GM06990 (cell line): ENCODE data around the gene GOLPH3.

Experiments
- DNase-seq: peaks from one replicate; pipeline ENCODE4 v3.0.0-alpha.2; 2011; ENCODE audit not compliant: insufficient read length; ENCODE audit errors: extremely low read depth
- H3K27me3 ChIP-seq: replicated peaks from 2 replicates; pipeline ENCODE4 v1.6.0; 2011; ENCODE audit warnings: low read length; ENCODE audit not compliant: control insufficient read depth, insufficient read depth
- H3K36me3 ChIP-seq: 2 replicates; pipeline ENCODE4 v1.5.1; 2011; ENCODE audit warnings: low read length; ENCODE audit not compliant: control insufficient read depth, insufficient read depth
- H3K4me3 ChIP-seq: replicated peaks from 2 replicates; pipeline ENCODE4 v1.5.1; 2011; ENCODE audit warnings: low read depth, mild to moderate bottlenecking, control low read depth, low read length
- TF ChIP-seq, protein P1 (sequence below): IDR thresholded peaks from 2 replicates; pipeline ENCODE4 v1.5.1; 2011; ENCODE audit warnings: low read length, control low read depth, mild to moderate bottlenecking, inconsistent platforms; ENCODE audit not compliant: insufficient read depth, poor library complexity, severe bottlenecking

GOLPH3 gene

GRCh38 chr5:32157078-32157477, 17.0 kb downstream of the GOLPH3 start:
- Histone ChIP-seq H3K36me3 (no peaks in the 10 kb centered on the region; the same call in 1 of the 2 replicates), H3K27me3 (no peaks in the 10 kb centered on the region), H3K4me3 (no peak overlapping the region)
- no peak for DNase-seq
- TF ChIP-seq, protein P1, sequence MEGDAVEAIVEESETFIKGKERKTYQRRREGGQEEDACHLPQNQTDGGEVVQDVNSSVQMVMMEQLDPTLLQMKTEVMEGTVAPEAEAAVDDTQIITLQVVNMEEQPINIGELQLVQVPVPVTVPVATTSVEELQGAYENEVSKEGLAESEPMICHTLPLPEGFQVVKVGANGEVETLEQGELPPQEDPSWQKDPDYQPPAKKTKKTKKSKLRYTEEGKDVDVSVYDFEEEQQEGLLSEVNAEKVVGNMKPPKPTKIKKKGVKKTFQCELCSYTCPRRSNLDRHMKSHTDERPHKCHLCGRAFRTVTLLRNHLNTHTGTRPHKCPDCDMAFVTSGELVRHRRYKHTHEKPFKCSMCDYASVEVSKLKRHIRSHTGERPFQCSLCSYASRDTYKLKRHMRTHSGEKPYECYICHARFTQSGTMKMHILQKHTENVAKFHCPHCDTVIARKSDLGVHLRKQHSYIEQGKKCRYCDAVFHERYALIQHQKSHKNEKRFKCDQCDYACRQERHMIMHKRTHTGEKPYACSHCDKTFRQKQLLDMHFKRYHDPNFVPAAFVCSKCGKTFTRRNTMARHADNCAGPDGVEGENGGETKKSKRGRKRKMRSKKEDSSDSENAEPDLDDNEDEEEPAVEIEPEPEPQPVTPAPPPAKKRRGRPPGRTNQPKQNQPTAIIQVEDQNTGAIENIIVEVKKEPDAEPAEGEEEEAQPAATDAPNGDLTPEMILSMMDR, result no peak

DNA sequence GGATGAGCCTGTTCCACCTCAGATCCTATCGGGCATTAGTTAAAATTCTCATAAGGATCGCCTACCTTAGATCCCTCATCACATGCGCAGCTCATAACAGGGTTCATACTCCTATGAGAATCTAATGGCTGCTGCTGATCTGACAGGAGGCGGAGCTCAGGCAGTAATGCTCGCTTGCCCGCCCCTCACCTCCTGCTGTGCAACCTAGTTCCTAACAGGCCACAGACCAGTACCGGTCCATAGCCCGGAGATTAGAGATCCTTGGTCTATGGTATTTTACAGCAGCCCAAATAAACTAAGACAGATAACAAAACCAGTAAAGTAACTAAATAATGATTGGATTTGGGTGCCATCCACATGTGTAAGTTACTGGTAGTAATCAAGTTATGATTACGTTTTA, 17.5 kb downstream of the GOLPH3 start:
- H3K27me3 ChIP-seq, result no peaks in the 10 kb centered on the region
- H3K4me3 ChIP-seq, result no peak overlapping the region
- no peaks in the 10 kb centered on the region; the same call in 1 of the 2 replicates for H3K36me3 ChIP-seq
- no peak for DNase-seq
- TF ChIP-seq, protein P1, result no peak

DNA sequence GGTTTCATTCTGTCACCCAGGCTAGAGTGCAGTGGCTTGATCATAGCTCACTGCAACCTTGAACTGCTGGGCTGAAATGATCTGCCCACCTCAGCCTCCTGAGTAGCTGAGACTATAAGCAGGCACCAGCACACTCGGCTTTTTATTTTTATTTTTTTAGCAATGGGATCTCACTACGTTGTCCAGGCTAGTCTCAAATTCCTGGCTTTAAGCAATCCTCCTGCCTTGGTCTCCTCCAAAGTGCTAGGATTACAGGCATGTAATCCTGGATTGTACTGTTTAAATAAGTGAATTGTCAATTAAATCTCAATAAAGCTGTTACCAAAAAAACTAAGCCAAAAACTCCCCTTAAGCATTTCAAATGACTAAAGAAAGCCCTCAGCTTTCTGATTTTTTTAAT, 18.9 kb downstream of the GOLPH3 start:
- Histone ChIP-seq H3K36me3 (no peaks in the 10 kb centered on the region; the same call in 1 of the 2 replicates), H3K27me3 (no peaks in the 10 kb centered on the region), H3K4me3 (no peak overlapping the region)
- TF ChIP-seq, protein P1, result no peak
- DNase-seq, result no peak

GRCh38 chr5:32153723-32154122, 20.4 kb downstream of the GOLPH3 start:
- no peak for DNase-seq
- Histone ChIP-seq H3K4me3 (no peak overlapping the region), H3K27me3 (no peaks in the 10 kb centered on the region), H3K36me3 (no peaks in the 10 kb centered on the region; the same call in none of the 2 replicates)
- TF ChIP-seq, protein P1, result no peak

GRCh38 chr5:32151198-32151597, 22.9 kb downstream of the GOLPH3 start:
- no peaks in the 10 kb centered on the region; the same call in none of the 2 replicates for H3K36me3 ChIP-seq
- H3K27me3 ChIP-seq, result no peaks in the 10 kb centered on the region
- H3K4me3 ChIP-seq, result no peak overlapping the region
- TF ChIP-seq, protein P1, result no peak
- no peak for DNase-seq

GRCh38 chr5:32150366-32150765, 23.8 kb downstream of the GOLPH3 start:
- no peak for DNase-seq
- no peaks in the 10 kb centered on the region for H3K27me3 ChIP-seq
- TF ChIP-seq, protein P1, result no peak
- H3K36me3 ChIP-seq, result no peaks in the 10 kb centered on the region; the same call in none of the 2 replicates
- no peak overlapping the region for H3K4me3 ChIP-seq
